GM12878 (cell line): Measurements from ENCODE around the gene FAM151A. TPM values are rescaled to one million over a fixed set of nuclear protein-coding genes. Genes with fewer than 3 reads are reported as not detected.

Experiments used
- ATAC-seq: fragments of 200-7000 bp; cut with Tn5 transposase; 3 replicates; pipeline ENCODE4 v1.9.1; 2020; ENCODE audit warnings: mild to moderate bottlenecking, moderate library complexity
- BruUV-seq: library from RNA; stranded (reverse); fragments of 400-500 nt; replicated peaks from 2 replicates; lab custom pipeline; 2021; lab: Mats Ljungman, UMichigan
- CTCF ChIA-PET: fragments of 300-600 bp; sonication (Branson Sonifier 250); formaldehyde crosslinking; extraction: SDS; loops from one replicate; lab custom pipeline; 2021; ENCODE audit warnings: inconsistent platforms; lab: Yijun Ruan, JAX
- POLR2A ChIA-PET: fragments of 350-600 bp; formaldehyde crosslinking; extraction: SDS; loops from one replicate; lab custom pipeline; 2021; ENCODE audit warnings: inconsistent platforms; lab: Charles Lee
- RAD21 ChIA-PET: fragments of 300-600 bp; sonication (Branson Sonifier 250); formaldehyde crosslinking; loops from one replicate; lab custom pipeline; 2023; ENCODE audit warnings: antibody characterized with exemption; ENCODE audit not compliant: unreplicated experiment; lab: Charles Lee
- SMC1A ChIA-PET: fragments of 300-600 bp; sonication (Branson Sonifier 250); formaldehyde crosslinking; loops from one replicate; lab custom pipeline; 2023; ENCODE audit not compliant: unreplicated experiment, uncharacterized antibody; lab: Charles Lee
- DNase-seq: peaks from one replicate; pipeline ENCODE4 v3.0.0-alpha.2; 2011; ENCODE audit warnings: low read depth, low spot score
- FAIRE-seq: peaks from 3 replicates; lab custom pipeline; 2011; peaks lifted over from hg19 to GRCh38; lab: Jason Lieb, UNC
- H2AFZ ChIP-seq: 2 replicates; pipeline ENCODE4 v1.6.0; 2011; ENCODE audit warnings: low read depth, low read length, control low read depth; ENCODE audit not compliant: control insufficient read depth
- H3K27ac ChIP-seq: 2 replicates; pipeline ENCODE4 v1.5.1; 2011; ENCODE audit warnings: control low read depth; ENCODE audit not compliant: control insufficient read depth, insufficient read depth
- H3K27me3 ChIP-seq, 2 experiments: replicated peaks in 1 of 2; 2 replicates each; pipeline versions ENCODE4 v1.6.0 to v1.6.1; 2011; ENCODE audit warnings: low read length in 1 of 2; ENCODE audit not compliant: control insufficient read depth in 2 of 2, insufficient read depth in 2 of 2
- H3K36me3 ChIP-seq, 2 experiments: 2 replicates each; pipeline ENCODE4 v1.5.1; 2011; ENCODE audit warnings: low read length in 1 of 2; ENCODE audit not compliant: control insufficient read depth in 2 of 2, insufficient read depth in 2 of 2
- H3K4me1 ChIP-seq: 2 replicates; pipeline ENCODE4 v1.6.1; 2011; ENCODE audit warnings: mild to moderate bottlenecking, low read length, moderate library complexity, mixed read lengths; ENCODE audit not compliant: control insufficient read depth, insufficient read depth
- H3K4me2 ChIP-seq: 2 replicates; pipeline ENCODE4 v1.6.0; 2011; ENCODE audit warnings: control low read depth; ENCODE audit not compliant: control insufficient read depth, insufficient read depth
- H3K4me3 ChIP-seq: fragments of 200-600 bp; sonication (generic); 2 replicates; pipeline ENCODE4 v1.5.1; 2016
- H3K79me2 ChIP-seq: 2 replicates; pipeline ENCODE4 v1.6.0; 2011; ENCODE audit warnings: low read length; ENCODE audit not compliant: control insufficient read depth, insufficient read depth
- H3K9ac ChIP-seq: 2 replicates; pipeline ENCODE4 v1.8.0; 2011; ENCODE audit warnings: low read length, control low read depth, mixed read lengths; ENCODE audit not compliant: control insufficient read depth, insufficient read depth
- H3K9me3 ChIP-seq: replicated peaks from 3 replicates; pipeline ENCODE4 v1.5.1; 2011; ENCODE audit warnings: mild to moderate bottlenecking, low read length; ENCODE audit not compliant: control insufficient read depth, insufficient read depth
- H4K20me1 ChIP-seq: 2 replicates; pipeline ENCODE4 v1.6.0; 2011; ENCODE audit not compliant: control insufficient read depth, insufficient read depth
- CREB1 ChIP-seq: IDR thresholded peaks from 2 replicates; pipeline ENCODE4 v1.6.1; 2012; ENCODE audit warnings: low read depth, mild to moderate bottlenecking, inconsistent platforms
- MEF2B ChIP-seq: fragments of 450-650 bp; IDR thresholded peaks from 2 replicates; pipeline ENCODE4 v1.6.1; 2018; ENCODE audit warnings: mild to moderate bottlenecking, moderate library complexity; ENCODE audit not compliant: partially characterized antibody, poor library complexity, severe bottlenecking
- NBN ChIP-seq: fragments of 450-650 bp; IDR thresholded peaks from 2 replicates; pipeline ENCODE4 v1.6.1; 2016
- NFIC ChIP-seq: IDR thresholded peaks from 2 replicates; pipeline ENCODE4 v1.6.1; 2012; ENCODE audit warnings: low read depth, mild to moderate bottlenecking, inconsistent platforms, low read length, moderate library complexity
- SUPT20H ChIP-seq: IDR thresholded peaks from 2 replicates; pipeline ENCODE4 v1.6.1; 2011; ENCODE audit warnings: low read depth, mild to moderate bottlenecking, low read length, moderate library complexity, borderline replicate concordance; ENCODE audit not compliant: control insufficient read depth
- WGBS: methylation state at CpG from one replicate; pipeline ENCODE4 v1.1.6; 2016; ENCODE audit warnings: low lambda C conversion rate; ENCODE audit not compliant: insufficient replicate concordance, insufficient coverage; ENCODE audit errors: missing lambda C conversion rate; 5-methylcytosine and 5-hydroxymethylcytosine counted together
- in situ Hi-C: fragments of 300-500 bp; cut with MboI; formaldehyde crosslinking; loops from 9 replicates; pipeline ENCODE4 v1.14.3; 2018; ENCODE audit warnings: mixed read lengths
- intact Hi-C: fragments of 100-400 bp; cut with micrococcal nuclease; formaldehyde crosslinking; loops from one replicate; pipeline ENCODE4 v1.14.2; 2022; ENCODE audit not compliant: unreplicated experiment
- polyA plus RNA-seq, 11 experiments: library from polyadenylated mRNA; depleted of rRNA in 4 of 11; unstranded in 6 of 11; stranded (reverse) in 5 of 11; fragments of >200 nt; fragmentation: Nextera tagmentation in 4 of 11; fragmentation: Illumina TruSeq in 1 of 11; extraction: Ambion mirVana in 4 of 11; extraction: Trizol in 1 of 11; gene quantifications; 1 replicate in 1 of 11; 2 replicates in 10 of 11; pipeline versions ENCODE4 v1.2.1 to v1.2.3, GENCODE V29; 2011 to 2016; ENCODE audit warnings: inconsistent platforms in 2 of 11, missing spikeins in 2 of 11, low read depth in 1 of 11
- total RNA-seq, 4 experiments: library from RNA; depleted of rRNA in 3 of 4; stranded (reverse); fragments of >200 nt in 3 of 4; fragmentation: Illumina TruSeq in 1 of 4; extraction: Trizol in 1 of 4; gene quantifications; 2 replicates each; pipeline versions ENCODE4 v1.2.1 to v1.2.3, GENCODE V29; 2013 to 2021
- TF ChIP-seq, protein P1 (sequence below): fragments of 450-650 bp; IDR thresholded peaks from 2 replicates; pipeline ENCODE4 v1.6.1; 2016; ENCODE audit warnings: mild to moderate bottlenecking
- TF ChIP-seq, protein P2 (sequence below): fragments of 450-650 bp; IDR thresholded peaks from 2 replicates; pipeline ENCODE4 v1.6.1; 2017; ENCODE audit warnings: mild to moderate bottlenecking, low read depth, inconsistent platforms; ENCODE audit not compliant: poor library complexity, severe bottlenecking
- TF ChIP-seq, protein P3 (sequence below): fragments of 450-650 bp; IDR thresholded peaks from 2 replicates; pipeline ENCODE4 v1.6.1; 2018; ENCODE audit warnings: borderline replicate concordance, mild to moderate bottlenecking; ENCODE audit not compliant: partially characterized antibody
- TF ChIP-seq, protein P4 (sequence below): IDR thresholded peaks from 2 replicates; pipeline ENCODE4 v1.6.1; 2012; ENCODE audit warnings: mild to moderate bottlenecking, low read depth, low read length

The FAM151A gene
- total and polyA plus RNA-seq, 10 of the 15 experiments (the other 5 are each of a cell fraction or from before 2014, with no cell fraction given) = 0.09 to 0.34 (median 0.14) TPM; not detected in 5

DNA sequence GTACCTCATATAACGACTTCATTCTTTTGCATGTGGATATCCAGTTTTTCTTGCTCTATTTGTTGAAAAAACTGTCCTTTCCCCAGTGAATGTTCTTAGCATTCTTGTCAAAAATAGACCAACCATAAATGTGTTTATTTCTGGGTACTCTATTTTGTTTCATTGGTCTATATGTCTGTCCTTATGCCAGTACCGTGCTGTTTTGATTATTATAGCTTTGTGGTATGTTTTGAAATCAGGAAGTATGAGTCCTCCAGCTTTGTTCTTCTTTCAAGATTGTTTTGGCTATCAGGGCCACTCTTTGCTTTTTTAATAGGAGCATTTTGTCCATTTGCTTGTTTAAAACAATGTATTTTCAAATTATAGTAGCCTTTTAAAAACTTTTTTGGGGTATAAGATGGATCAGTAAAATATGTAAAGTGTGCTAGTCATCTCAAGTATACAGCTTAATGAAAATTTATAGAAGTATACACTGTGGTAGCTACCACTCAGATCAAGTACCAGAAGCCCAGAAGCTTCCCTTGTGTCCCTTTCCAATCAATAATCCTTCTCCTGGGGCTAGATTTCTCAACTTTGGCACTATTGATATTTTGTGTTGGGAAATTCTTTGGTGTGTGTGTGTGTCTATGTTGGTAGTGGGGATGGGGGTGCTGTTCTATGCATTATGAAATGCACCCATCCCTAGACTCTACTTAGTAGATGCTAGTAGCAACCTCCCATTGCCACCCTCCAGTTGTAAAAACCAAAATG lies 35.0 kb upstream of the FAM151A start (continued):
- TF ChIP-seq CREB1 = no peak
- TF ChIP-seq, protein P1, sequence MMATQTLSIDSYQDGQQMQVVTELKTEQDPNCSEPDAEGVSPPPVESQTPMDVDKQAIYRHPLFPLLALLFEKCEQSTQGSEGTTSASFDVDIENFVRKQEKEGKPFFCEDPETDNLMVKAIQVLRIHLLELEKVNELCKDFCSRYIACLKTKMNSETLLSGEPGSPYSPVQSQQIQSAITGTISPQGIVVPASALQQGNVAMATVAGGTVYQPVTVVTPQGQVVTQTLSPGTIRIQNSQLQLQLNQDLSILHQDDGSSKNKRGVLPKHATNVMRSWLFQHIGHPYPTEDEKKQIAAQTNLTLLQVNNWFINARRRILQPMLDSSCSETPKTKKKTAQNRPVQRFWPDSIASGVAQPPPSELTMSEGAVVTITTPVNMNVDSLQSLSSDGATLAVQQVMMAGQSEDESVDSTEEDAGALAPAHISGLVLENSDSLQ = no peak
- TF ChIP-seq, protein P2, sequence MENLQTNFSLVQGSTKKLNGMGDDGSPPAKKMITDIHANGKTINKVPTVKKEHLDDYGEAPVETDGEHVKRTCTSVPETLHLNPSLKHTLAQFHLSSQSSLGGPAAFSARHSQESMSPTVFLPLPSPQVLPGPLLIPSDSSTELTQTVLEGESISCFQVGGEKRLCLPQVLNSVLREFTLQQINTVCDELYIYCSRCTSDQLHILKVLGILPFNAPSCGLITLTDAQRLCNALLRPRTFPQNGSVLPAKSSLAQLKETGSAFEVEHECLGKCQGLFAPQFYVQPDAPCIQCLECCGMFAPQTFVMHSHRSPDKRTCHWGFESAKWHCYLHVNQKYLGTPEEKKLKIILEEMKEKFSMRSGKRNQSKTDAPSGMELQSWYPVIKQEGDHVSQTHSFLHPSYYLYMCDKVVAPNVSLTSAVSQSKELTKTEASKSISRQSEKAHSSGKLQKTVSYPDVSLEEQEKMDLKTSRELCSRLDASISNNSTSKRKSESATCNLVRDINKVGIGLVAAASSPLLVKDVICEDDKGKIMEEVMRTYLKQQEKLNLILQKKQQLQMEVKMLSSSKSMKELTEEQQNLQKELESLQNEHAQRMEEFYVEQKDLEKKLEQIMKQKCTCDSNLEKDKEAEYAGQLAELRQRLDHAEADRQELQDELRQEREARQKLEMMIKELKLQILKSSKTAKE = no peak

DNA sequence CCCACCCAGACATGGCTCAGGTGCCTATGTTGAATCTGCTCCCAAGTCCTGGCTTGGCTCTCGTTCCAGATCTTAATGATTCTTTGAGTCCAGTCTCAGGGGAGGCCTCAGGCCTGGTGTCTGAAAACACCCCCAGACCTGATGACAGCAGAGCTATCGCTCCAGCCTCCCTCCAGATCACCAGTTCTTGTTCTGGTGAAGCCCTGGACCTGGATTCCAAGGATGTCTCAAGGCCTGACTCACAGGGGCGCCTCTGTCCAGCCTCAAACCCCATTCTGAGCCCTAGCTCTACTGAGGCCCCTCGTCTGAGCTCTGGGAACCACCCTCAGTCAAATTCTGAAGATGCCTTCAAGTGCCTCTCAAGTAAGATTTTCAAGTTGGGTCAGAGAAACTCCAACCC lies 29.7 kb upstream of the FAM151A start:
- no peaks in the 10 kb centered on the region for H3K79me2 ChIP-seq
- SMC1A ChIA-PET = no interaction called here
- H3K36me3 ChIP-seq = no peaks in the 10 kb centered on the region
- CTCF ChIA-PET = interaction anchor here (1.5 kb wide), 1 partner anchor 10 kb away, joined by 3 read pairs; no protein-coding TSS in a partner anchor
- no peak for DNase-seq
- FAIRE-seq = no peak
- H3K4me1 ChIP-seq = no peaks in the 10 kb centered on the region
- POLR2A ChIA-PET = no interaction called here
- H3K9me3 ChIP-seq = no peaks in the 10 kb centered on the region; the same call in 2 of the 3 replicates
- no peak overlapping the region for H3K4me2 ChIP-seq
- RAD21 ChIA-PET = no interaction called here
- BruUV-seq = no TSS peak
- H3K9ac ChIP-seq = no peak overlapping the region
- 2% methylated on average over 4 of the region's 4 CpGs for WGBS
- in situ Hi-C loops (no loop called here), intact Hi-C loops (no loop called here)
- no peaks in the 10 kb centered on the region for H3K27me3 ChIP-seq
- no peak overlapping the region for H3K4me3 ChIP-seq
- no peak for ATAC-seq
- H3K27ac ChIP-seq = no peak overlapping the region
- no peak overlapping the region for H2AFZ ChIP-seq
- H4K20me1 ChIP-seq = no peaks in the 10 kb centered on the region
- TF ChIP-seq NFIC (no peak), NBN (no peak), SUPT20H (no peak), MEF2B (no peak)
- TF ChIP-seq, protein P3, sequence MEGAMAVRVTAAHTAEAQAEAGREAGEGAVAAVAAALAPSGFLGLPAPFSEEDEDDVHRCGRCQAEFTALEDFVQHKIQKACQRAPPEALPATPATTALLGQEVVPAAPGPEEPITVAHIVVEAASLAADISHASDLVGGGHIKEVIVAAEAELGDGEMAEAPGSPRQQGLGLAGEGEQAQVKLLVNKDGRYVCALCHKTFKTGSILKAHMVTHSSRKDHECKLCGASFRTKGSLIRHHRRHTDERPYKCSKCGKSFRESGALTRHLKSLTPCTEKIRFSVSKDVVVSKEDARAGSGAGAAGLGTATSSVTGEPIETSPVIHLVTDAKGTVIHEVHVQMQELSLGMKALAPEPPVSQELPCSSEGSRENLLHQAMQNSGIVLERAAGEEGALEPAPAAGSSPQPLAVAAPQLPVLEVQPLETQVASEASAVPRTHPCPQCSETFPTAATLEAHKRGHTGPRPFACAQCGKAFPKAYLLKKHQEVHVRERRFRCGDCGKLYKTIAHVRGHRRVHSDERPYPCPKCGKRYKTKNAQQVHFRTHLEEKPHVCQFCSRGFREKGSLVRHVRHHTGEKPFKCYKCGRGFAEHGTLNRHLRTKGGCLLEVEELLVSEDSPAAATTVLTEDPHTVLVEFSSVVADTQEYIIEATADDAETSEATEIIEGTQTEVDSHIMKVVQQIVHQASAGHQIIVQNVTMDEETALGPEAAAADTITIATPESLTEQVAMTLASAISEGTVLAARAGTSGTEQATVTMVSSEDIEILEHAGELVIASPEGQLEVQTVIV = no peak
- TF ChIP-seq, protein P4, sequence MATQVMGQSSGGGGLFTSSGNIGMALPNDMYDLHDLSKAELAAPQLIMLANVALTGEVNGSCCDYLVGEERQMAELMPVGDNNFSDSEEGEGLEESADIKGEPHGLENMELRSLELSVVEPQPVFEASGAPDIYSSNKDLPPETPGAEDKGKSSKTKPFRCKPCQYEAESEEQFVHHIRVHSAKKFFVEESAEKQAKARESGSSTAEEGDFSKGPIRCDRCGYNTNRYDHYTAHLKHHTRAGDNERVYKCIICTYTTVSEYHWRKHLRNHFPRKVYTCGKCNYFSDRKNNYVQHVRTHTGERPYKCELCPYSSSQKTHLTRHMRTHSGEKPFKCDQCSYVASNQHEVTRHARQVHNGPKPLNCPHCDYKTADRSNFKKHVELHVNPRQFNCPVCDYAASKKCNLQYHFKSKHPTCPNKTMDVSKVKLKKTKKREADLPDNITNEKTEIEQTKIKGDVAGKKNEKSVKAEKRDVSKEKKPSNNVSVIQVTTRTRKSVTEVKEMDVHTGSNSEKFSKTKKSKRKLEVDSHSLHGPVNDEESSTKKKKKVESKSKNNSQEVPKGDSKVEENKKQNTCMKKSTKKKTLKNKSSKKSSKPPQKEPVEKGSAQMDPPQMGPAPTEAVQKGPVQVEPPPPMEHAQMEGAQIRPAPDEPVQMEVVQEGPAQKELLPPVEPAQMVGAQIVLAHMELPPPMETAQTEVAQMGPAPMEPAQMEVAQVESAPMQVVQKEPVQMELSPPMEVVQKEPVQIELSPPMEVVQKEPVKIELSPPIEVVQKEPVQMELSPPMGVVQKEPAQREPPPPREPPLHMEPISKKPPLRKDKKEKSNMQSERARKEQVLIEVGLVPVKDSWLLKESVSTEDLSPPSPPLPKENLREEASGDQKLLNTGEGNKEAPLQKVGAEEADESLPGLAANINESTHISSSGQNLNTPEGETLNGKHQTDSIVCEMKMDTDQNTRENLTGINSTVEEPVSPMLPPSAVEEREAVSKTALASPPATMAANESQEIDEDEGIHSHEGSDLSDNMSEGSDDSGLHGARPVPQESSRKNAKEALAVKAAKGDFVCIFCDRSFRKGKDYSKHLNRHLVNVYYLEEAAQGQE = no peak
